A673 (cell line): ENCODE measurements around the gene SMPX.

ENCODE experiments used
- CTCF ChIP-seq: fragments of 300-800, 200-600 bp; sonication (generic); conservative IDR thresholded peaks from 2 replicates; pipeline ENCODE4 v1.5.1; 2017; ENCODE audit warnings: low read depth, mild to moderate bottlenecking, antibody characterized with exemption, low read length, moderate library complexity, mixed read lengths
- EZH2 ChIP-seq: fragments of 200-600 bp; sonication (generic); IDR thresholded peaks from 2 replicates; pipeline ENCODE4 v1.6.1; 2017; ENCODE audit warnings: borderline replicate concordance, low read depth, mild to moderate bottlenecking, mixed read lengths, antibody characterized with exemption, low read length; ENCODE audit not compliant: poor library complexity, severe bottlenecking

DNA sequence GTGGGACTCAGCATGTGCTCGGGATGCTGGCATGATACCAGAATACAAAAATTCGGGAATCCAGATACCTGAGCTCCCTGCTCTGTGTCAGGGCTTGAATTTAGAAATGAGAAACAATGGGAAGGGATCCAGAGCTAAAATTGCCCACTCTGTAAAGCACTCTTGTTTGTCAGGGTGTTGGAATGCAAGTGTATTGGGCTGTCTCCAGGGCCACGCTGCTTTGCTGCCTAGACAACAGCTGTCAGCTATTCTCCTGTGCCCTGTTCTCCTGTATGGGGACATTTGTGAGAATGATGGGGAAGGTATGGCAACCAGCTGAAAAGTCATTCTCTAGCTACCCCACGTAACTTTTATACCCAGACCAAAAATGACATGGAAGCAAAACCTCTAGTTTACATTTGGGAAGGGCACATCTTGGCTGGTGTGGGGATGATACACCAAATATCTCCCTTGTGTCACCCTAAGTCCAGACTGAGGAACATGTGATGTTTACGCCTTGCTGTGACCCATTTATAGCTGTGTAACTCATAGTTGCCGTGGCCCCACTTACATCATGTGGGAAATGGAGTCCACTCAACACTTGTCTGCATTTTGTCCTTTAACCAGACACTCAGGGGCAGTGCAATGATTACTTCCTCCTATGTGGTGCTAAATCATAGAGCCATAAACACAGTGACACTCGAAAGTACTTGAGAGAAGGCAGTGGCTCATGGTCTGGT, 46.6 kb downstream of the SMPX start:
- TF ChIP-seq CTCF (no peak), EZH2 (no peak)
